Measurements from ENCODE around the gene LRP8. TPM values are rescaled to one million over a fixed set of nuclear protein-coding genes. Genes with fewer than 3 reads are reported as not detected.

Gene LRP8
- total and polyA plus RNA-seq, 7 experiments from 2014 or later, result 0.64 to 45.8 (median 4.7) TPM

- no peaks in the 10 kb centered on the region for H3K9me3 ChIP-seq (ENCODE audit: control insufficient read depth in 2 of 3, low read length in 3 of 3)
- ChIA-PET CTCF (interaction anchor here (0.6 to 0.8 kb wide), 2 partner anchors 8 to 263 kb away, joined by 3 to 4 read pairs; no protein-coding TSS in a partner anchor), POLR2A (interaction anchor here (1.0 to 4.4 kb wide), 3 partner anchors 15 to 106 kb away, joined by 3 to 42 read pairs (median 39); partner anchors contain the start of genes CPT2 and MAGOH)
- peaks cover 0 to 6% (median 0%) of the 10 kb centered on the region in 11 donors for H3K9me3 Mint-ChIP-seq
- intact Hi-C loops (cut with micrococcal nuclease), result loop anchor here (1.0 to 10.0 kb wide), 9 partner anchors 17 to 1996 kb away; partner anchors contain the start of genes BTF3L4 (in 2 of the 2), CPT2 (in 2 of the 2), MAGOH (in 2 of the 2) and TXNDC12 (in 2 of the 2)
- peaks cover 15% of the 10 kb centered on the region in 2 donors for H3K4me1 ChIP-seq (ENCODE audit: control insufficient read depth in 2 of 2, insufficient read depth in 2 of 2, low read length in 2 of 2)
- H3K27me3 ChIP-seq (ENCODE audit: control insufficient read depth in 2 of 2, insufficient read depth in 2 of 2, low read length in 2 of 2), result no peaks in the 10 kb centered on the region
- DNase-seq, result no peak
- H3K4me3 Mint-ChIP-seq, result peak overlapping the region; percentile 83 to 94 (median 92)
- H3K4me1 Mint-ChIP-seq, result peaks cover 15 to 31% (median 26%) of the 10 kb centered on the region in 7 donors
- no peaks in the 10 kb centered on the region for H3K27me3 Mint-ChIP-seq
- ATAC-seq, result no peak
- peaks cover 0 to 29% (median 2%) of the 10 kb centered on the region in 3 experiments for H3K36me3 ChIP-seq (ENCODE audit: control insufficient read depth in 2 of 3, insufficient read depth in 3 of 3, low read length in 3 of 3)
- H3K4me3 ChIP-seq (ENCODE audit: low read length), result peak overlapping the region; percentile 80
- H3K27ac ChIP-seq (ENCODE audit: low read depth, low read length), result peak overlapping the region; percentile 99
- peak overlapping the region; percentile 91 to 98 (median 96) for H3K27ac Mint-ChIP-seq
- H3K36me3 Mint-ChIP-seq, result peaks cover 0 to 12% (median 0%) of the 10 kb centered on the region in 5 donors
Measured at GRCh38 chr1:53220962-53221286, 106.9 kb downstream of the LRP8 start.

GRCh38 chr1:53220171-53220961 lies 107.5 kb downstream of the LRP8 start, which contains the start of gene CZIB:
CZIB (minus strand) TSS chr1:53220634; CDS start chr1:53220575, 59 bp downstream.
- H3K9me3 Mint-ChIP-seq, result peaks cover 0 to 6% (median 0%) of the 10 kb centered on the region in 11 donors
- peak; percentile 97 for ATAC-seq
- Histone ChIP-seq H3K27ac (ENCODE audit: low read depth, low read length) (peak within 1 kb of the TSS; percentile 99), H3K4me3 (ENCODE audit: low read length) (peak within 1 kb of the TSS; percentile 80), H3K4me1 (ENCODE audit: control insufficient read depth in 2 of 2, insufficient read depth in 2 of 2, low read length in 2 of 2) (peaks cover 15% of the 10 kb centered on the region in 2 donors), H3K36me3 (ENCODE audit: control insufficient read depth in 2 of 3, insufficient read depth in 3 of 3, low read length in 3 of 3) (peaks cover 3 to 34% (median 5%) of the 10 kb centered on the region in 3 experiments), H3K9me3 (ENCODE audit: control insufficient read depth in 2 of 3, low read length in 3 of 3) (no peaks in the 10 kb centered on the region), H3K27me3 (ENCODE audit: control insufficient read depth in 2 of 2, insufficient read depth in 2 of 2, low read length in 2 of 2) (no peaks in the 10 kb centered on the region)
- ChIA-PET CTCF (interaction anchor here (0.6 to 0.7 kb wide), 2 partner anchors 8 to 16 kb away, joined by 3 to 4 read pairs; no protein-coding TSS in a partner anchor), POLR2A (interaction anchor here (1.0 to 4.4 kb wide), 6 partner anchors 8 to 1490 kb away, joined by 3 to 42 read pairs (median 4); partner anchors contain the start of genes CPT2 and MAGOH)
- H3K4me1 Mint-ChIP-seq, result peaks cover 15 to 31% (median 26%) of the 10 kb centered on the region in 7 donors
- H3K36me3 Mint-ChIP-seq, result peaks cover 0 to 12% (median 3%) of the 10 kb centered on the region in 5 donors
- DNase-seq, result peak; percentile 85 to 97 (median 92)
- intact Hi-C loops (cut with micrococcal nuclease), result loop anchor here (1.0 to 10.0 kb wide), 9 partner anchors 18 to 1997 kb away; partner anchors contain the start of genes BTF3L4 (in 2 of the 2), CPT2 (in 2 of the 2), MAGOH (in 2 of the 2) and TXNDC12 (in 2 of the 2)
- H3K27ac Mint-ChIP-seq, result peak within 1 kb of the TSS; percentile 91 to 98 (median 96)
- no peaks in the 10 kb centered on the region for H3K27me3 Mint-ChIP-seq
- peak within 1 kb of the TSS; percentile 83 to 94 (median 92) for H3K4me3 Mint-ChIP-seq

GRCh38 chr1:53219711-53220110 lies 108.2 kb downstream of the LRP8 start:
- intact Hi-C loops (cut with micrococcal nuclease), result loop anchor here (1.0 to 10.0 kb wide), 9 partner anchors 19 to 1998 kb away; partner anchors contain the start of genes BTF3L4 (in 2 of the 2), CPT2 (in 2 of the 2), MAGOH (in 2 of the 2) and TXNDC12 (in 2 of the 2)
- POLR2A ChIA-PET, result interaction anchor here (1.0 to 4.4 kb wide), 6 partner anchors 9 to 1490 kb away, joined by 3 to 42 read pairs (median 4); partner anchors contain the start of genes CPT2 and MAGOH

GRCh38 chr1:53218201-53218600 lies 109.7 kb downstream of the LRP8 start:
- peak overlapping the region in 1 of 10 donors; percentile 34 for H3K4me3 Mint-ChIP-seq
- H3K27ac Mint-ChIP-seq, result peak overlapping the region in 8 of 9 donors; percentile 55 to 98 (median 84)
- H3K4me1 Mint-ChIP-seq, result peaks cover 15 to 31% (median 26%) of the 10 kb centered on the region in 7 donors
- no peak overlapping the region for H3K4me3 ChIP-seq (ENCODE audit: low read length)
- no peak for DNase-seq
- intact Hi-C loops (cut with micrococcal nuclease), result no loop called here
- H3K9me3 Mint-ChIP-seq, result peaks cover 0 to 6% (median 0%) of the 10 kb centered on the region in 11 donors
- POLR2A ChIA-PET, result no interaction called here
- H3K36me3 Mint-ChIP-seq, result peaks cover 0 to 22% (median 4%) of the 10 kb centered on the region in 5 donors
- H3K27ac ChIP-seq (ENCODE audit: low read depth, low read length), result peak overlapping the region; percentile 17
- ATAC-seq, result no peak
- H3K27me3 Mint-ChIP-seq, result no peaks in the 10 kb centered on the region
- peaks cover 10 to 54% (median 10%) of the 10 kb centered on the region in 3 experiments for H3K36me3 ChIP-seq (ENCODE audit: control insufficient read depth in 2 of 3, insufficient read depth in 3 of 3, low read length in 3 of 3)
- CTCF ChIA-PET, result no interaction called here
- H3K9me3 ChIP-seq (ENCODE audit: control insufficient read depth in 2 of 3, low read length in 3 of 3), result no peaks in the 10 kb centered on the region
- no peaks in the 10 kb centered on the region for H3K27me3 ChIP-seq (ENCODE audit: control insufficient read depth in 2 of 2, insufficient read depth in 2 of 2, low read length in 2 of 2)
- H3K4me1 ChIP-seq (ENCODE audit: control insufficient read depth in 2 of 2, insufficient read depth in 2 of 2, low read length in 2 of 2), result peaks cover 15% of the 10 kb centered on the region in 2 donors

More at GRCh38 chr1:53219711-53220110, 108.2 kb downstream of the LRP8 start:
- peaks cover 5 to 39% (median 6%) of the 10 kb centered on the region in 3 experiments for H3K36me3 ChIP-seq (ENCODE audit: control insufficient read depth in 2 of 3, insufficient read depth in 3 of 3, low read length in 3 of 3)
- CTCF ChIA-PET, result interaction anchor here (0.7 kb wide), 1 partner anchor 17 kb away, joined by 3 read pairs; no protein-coding TSS in a partner anchor
- peaks cover 15% of the 10 kb centered on the region in 2 donors for H3K4me1 ChIP-seq (ENCODE audit: control insufficient read depth in 2 of 2, insufficient read depth in 2 of 2, low read length in 2 of 2)
- Mint-ChIP-seq H3K27ac (peak overlapping the region; percentile 91 to 98 (median 96)), H3K9me3 (peaks cover 0 to 6% (median 0%) of the 10 kb centered on the region in 11 donors), H3K4me3 (peak overlapping the region; percentile 83 to 94 (median 92)), H3K36me3 (peaks cover 0 to 12% (median 4%) of the 10 kb centered on the region in 5 donors), H3K27me3 (no peaks in the 10 kb centered on the region), H3K4me1 (peaks cover 15 to 31% (median 26%) of the 10 kb centered on the region in 7 donors)
- DNase-seq, result no peak
- no peaks in the 10 kb centered on the region for H3K9me3 ChIP-seq (ENCODE audit: control insufficient read depth in 2 of 3, low read length in 3 of 3)
- H3K4me3 ChIP-seq (ENCODE audit: low read length), result peak overlapping the region; percentile 80
- no peak for ATAC-seq
- H3K27me3 ChIP-seq (ENCODE audit: control insufficient read depth in 2 of 2, insufficient read depth in 2 of 2, low read length in 2 of 2), result no peaks in the 10 kb centered on the region
- peak overlapping the region; percentile 99 for H3K27ac ChIP-seq (ENCODE audit: low read depth, low read length)

GRCh38 chr1:53214376-53214940 lies 113.4 kb downstream of the LRP8 start:
- H3K36me3 Mint-ChIP-seq, result peaks cover 0 to 48% (median 16%) of the 10 kb centered on the region in 5 donors
- H3K4me1 Mint-ChIP-seq, result peaks cover 5 to 17% (median 10%) of the 10 kb centered on the region in 7 donors
- H3K4me1 ChIP-seq (ENCODE audit: control insufficient read depth in 2 of 2, insufficient read depth in 2 of 2, low read length in 2 of 2), result peaks cover 3 to 4% of the 10 kb centered on the region in 2 donors
- no peaks in the 10 kb centered on the region for H3K9me3 ChIP-seq (ENCODE audit: control insufficient read depth in 2 of 3, low read length in 3 of 3)
- no peaks in the 10 kb centered on the region for H3K27me3 Mint-ChIP-seq
- no peak overlapping the region for H3K4me3 ChIP-seq (ENCODE audit: low read length)
- POLR2A ChIA-PET, result interaction anchor here (0.6 to 1.1 kb wide), 3 partner anchors 13 to 18 kb away, joined by 3 to 4 read pairs (median 3); no protein-coding TSS in a partner anchor
- no peak for ATAC-seq
- peaks cover 0 to 1% (median 0%) of the 10 kb centered on the region in 11 donors for H3K9me3 Mint-ChIP-seq
- H3K27me3 ChIP-seq (ENCODE audit: control insufficient read depth in 2 of 2, insufficient read depth in 2 of 2, low read length in 2 of 2), result no peaks in the 10 kb centered on the region
- DNase-seq, result no peak
- no peak overlapping the region for H3K27ac ChIP-seq (ENCODE audit: low read depth, low read length)
- intact Hi-C loops (cut with micrococcal nuclease), result no loop called here
- no peak overlapping the region for H3K27ac Mint-ChIP-seq
- peaks cover 17 to 82% (median 25%) of the 10 kb centered on the region in 3 experiments for H3K36me3 ChIP-seq (ENCODE audit: control insufficient read depth in 2 of 3, insufficient read depth in 3 of 3, low read length in 3 of 3)
- H3K4me3 Mint-ChIP-seq, result no peak overlapping the region
- CTCF ChIA-PET, result interaction anchor here (0.6 kb wide), 1 partner anchor 35 kb away, joined by 5 read pairs; no protein-coding TSS in a partner anchor

Measured in naive thymus-derived CD4-positive, alpha-beta T cell (primary cell).